GM18511 (cell line): ENCODE measurements around the gene PEAK3.

Source experiments
- ATAC-seq: cut with Tn5 transposase; IDR thresholded peaks from one replicate; pipeline ENCODE4 v1.9.1; 2021; ENCODE audit warnings: mild to moderate bottlenecking, moderate library complexity; ENCODE audit not compliant: unreplicated experiment

PEAK3 gene

GRCh38 chr19:2227415-2228156 is 54.4 kb downstream of the PEAK3 start:
- no peak for ATAC-seq

- no peak for ATAC-seq
Observed at GRCh38 chr19:2226840-2227360, 55.1 kb downstream of the PEAK3 start.

- ATAC-seq, result no peak
Observed at GRCh38 chr19:2226051-2226839, 55.7 kb downstream of the PEAK3 start.

GRCh38 chr19:2225415-2226050 is 56.4 kb downstream of the PEAK3 start:
- ATAC-seq, result no peak

- ATAC-seq, result no peak
Observed at GRCh38 chr19:2224754-2225349, 57.1 kb downstream of the PEAK3 start.
